ENCODE results near the gene MLLT3. TPM values are rescaled to one million over a fixed set of nuclear protein-coding genes. Genes with fewer than 3 reads are reported as not detected.

The MLLT3 gene
- total RNA-seq, 1 experiment from 2014 or later = 24.4 TPM

DNA sequence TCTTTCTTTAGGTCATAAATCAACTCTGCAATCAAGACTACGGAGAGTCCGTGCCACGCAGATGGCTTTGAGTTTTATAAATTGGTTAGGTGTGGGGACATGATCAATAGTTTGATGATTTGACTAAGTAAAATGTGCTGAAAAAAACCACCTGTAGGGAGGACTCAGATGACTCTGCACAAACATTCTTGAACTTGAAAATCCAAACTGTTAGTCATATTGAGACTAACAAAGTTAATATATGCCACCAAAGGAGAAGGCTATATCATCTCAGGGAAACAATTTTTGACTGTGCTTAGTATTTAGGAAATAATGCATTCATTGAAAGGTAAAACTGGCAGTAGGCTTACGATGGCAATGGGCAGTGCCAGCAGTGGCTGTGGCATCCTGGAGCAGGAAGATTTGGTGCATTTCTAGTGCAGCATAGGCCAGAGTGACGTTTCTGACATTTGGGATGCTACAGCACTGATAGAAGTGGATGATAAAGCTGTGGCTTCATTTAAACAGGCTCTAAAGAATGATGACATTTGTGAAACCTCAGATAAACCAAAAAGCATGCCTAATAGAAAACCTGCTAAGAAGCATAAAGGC is 291.1 kb downstream of the MLLT3 start:
- ChIA-PET CTCF (no interaction called here), POLR2A (no interaction called here)
- no TSS peak for BruUV-seq (replicated peaks)
- no peaks in the 10 kb centered on the region for H3K4me1 ChIP-seq
- Mint-ChIP-seq H3K27me3 (ENCODE audit: insufficient read depth, unreplicated experiment) (no peaks in the 10 kb centered on the region), H3K27ac (ENCODE audit: unreplicated experiment) (no peak overlapping the region), H3K4me1 (ENCODE audit: low read depth, unreplicated experiment) (no peaks in the 10 kb centered on the region), H3K36me3 (ENCODE audit: insufficient read depth, unreplicated experiment) (no peaks in the 10 kb centered on the region), H3K9me3 (ENCODE audit: unreplicated experiment) (no peaks in the 10 kb centered on the region), H3K4me3 (ENCODE audit: unreplicated experiment) (no peak overlapping the region)
- no peak for DNase-seq
- TF ChIP-seq, protein P1, sequence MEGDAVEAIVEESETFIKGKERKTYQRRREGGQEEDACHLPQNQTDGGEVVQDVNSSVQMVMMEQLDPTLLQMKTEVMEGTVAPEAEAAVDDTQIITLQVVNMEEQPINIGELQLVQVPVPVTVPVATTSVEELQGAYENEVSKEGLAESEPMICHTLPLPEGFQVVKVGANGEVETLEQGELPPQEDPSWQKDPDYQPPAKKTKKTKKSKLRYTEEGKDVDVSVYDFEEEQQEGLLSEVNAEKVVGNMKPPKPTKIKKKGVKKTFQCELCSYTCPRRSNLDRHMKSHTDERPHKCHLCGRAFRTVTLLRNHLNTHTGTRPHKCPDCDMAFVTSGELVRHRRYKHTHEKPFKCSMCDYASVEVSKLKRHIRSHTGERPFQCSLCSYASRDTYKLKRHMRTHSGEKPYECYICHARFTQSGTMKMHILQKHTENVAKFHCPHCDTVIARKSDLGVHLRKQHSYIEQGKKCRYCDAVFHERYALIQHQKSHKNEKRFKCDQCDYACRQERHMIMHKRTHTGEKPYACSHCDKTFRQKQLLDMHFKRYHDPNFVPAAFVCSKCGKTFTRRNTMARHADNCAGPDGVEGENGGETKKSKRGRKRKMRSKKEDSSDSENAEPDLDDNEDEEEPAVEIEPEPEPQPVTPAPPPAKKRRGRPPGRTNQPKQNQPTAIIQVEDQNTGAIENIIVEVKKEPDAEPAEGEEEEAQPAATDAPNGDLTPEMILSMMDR (IDR thresholded peaks at IDR 0.05; ENCODE audit: insufficient read depth in 1 of 2, low read depth in 1 of 2, low read length in 1 of 2, severe bottlenecking in 1 of 2, unreplicated experiment in 1 of 2) = no peak
- intact Hi-C loops (cut with micrococcal nuclease; ENCODE audit: unreplicated experiment) = no loop called here
- H3K27me3 ChIP-seq (replicated peaks; ENCODE audit: control insufficient read depth, insufficient read depth, low read length) = no peaks in the 10 kb centered on the region
- no peaks in the 10 kb centered on the region for H3K36me3 ChIP-seq (ENCODE audit: control insufficient read depth, insufficient read depth, low read length)
- H3K4me3 ChIP-seq (ENCODE audit: low read depth, low read length) = no peak overlapping the region
- no peaks in the 10 kb centered on the region for H3K9me3 ChIP-seq

DNA sequence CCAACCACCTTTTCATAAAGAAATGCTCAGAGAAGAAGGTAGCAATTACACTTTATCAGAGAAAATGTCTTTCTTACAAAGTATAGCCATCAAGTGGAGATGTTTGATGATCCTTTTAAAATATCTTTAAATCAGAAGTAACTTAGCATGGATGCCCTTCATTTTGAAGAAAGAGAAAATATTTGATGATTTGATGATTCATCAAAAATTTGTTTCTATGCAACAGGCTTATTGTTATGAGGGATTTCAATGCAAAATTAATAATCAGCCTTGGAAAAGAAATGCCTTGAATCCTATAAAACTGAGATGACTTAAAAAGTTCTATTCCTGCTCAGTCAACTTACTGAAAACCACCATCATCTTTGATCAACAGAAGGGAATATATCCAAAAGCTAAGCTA is 291.6 kb downstream of the MLLT3 start:
- no peaks in the 10 kb centered on the region for H3K27me3 ChIP-seq (replicated peaks; ENCODE audit: control insufficient read depth, insufficient read depth, low read length)
- H3K4me1 Mint-ChIP-seq (ENCODE audit: low read depth, unreplicated experiment) = no peaks in the 10 kb centered on the region

DNA sequence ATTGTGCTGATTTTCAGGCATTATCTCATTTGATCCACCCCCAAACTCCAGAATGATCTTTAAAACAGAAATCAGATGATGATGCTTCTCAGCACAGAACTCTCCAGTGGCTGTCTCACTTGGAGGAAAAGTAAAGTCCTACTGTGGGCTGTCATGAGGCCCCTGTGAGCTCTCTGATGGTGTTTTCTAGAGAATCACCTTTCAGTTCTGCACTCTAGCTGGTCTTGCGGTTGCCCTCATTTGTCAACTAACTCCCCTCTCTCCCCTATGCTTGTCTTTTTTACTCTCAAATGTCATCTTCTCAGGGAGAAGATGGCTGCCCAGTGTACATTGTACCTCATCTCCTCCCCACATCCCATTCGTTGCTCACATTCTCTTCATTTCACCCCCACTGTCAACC is 295.8 kb downstream of the MLLT3 start:
- Mint-ChIP-seq H3K4me1 (ENCODE audit: low read depth, unreplicated experiment) (no peaks in the 10 kb centered on the region), H3K27me3 (ENCODE audit: insufficient read depth, unreplicated experiment) (no peaks in the 10 kb centered on the region), H3K36me3 (ENCODE audit: insufficient read depth, unreplicated experiment) (no peaks in the 10 kb centered on the region), H3K4me3 (ENCODE audit: unreplicated experiment) (no peak overlapping the region), H3K27ac (ENCODE audit: unreplicated experiment) (no peak overlapping the region), H3K9me3 (ENCODE audit: unreplicated experiment) (no peaks in the 10 kb centered on the region)
- Histone ChIP-seq H3K9me3 (no peaks in the 10 kb centered on the region), H3K4me3 (ENCODE audit: low read depth, low read length) (no peak overlapping the region), H3K4me1 (no peaks in the 10 kb centered on the region), H3K36me3 (ENCODE audit: control insufficient read depth, insufficient read depth, low read length) (no peaks in the 10 kb centered on the region), H3K27me3 (replicated peaks; ENCODE audit: control insufficient read depth, insufficient read depth, low read length) (no peaks in the 10 kb centered on the region)
- BruUV-seq (replicated peaks) = no TSS peak
- ChIA-PET CTCF (no interaction called here), POLR2A (no interaction called here)
- DNase-seq = no peak
- intact Hi-C loops (cut with micrococcal nuclease; ENCODE audit: unreplicated experiment) = no loop called here
- TF ChIP-seq, protein P1 (IDR thresholded peaks at IDR 0.05; ENCODE audit: insufficient read depth in 1 of 2, low read depth in 1 of 2, low read length in 1 of 2, severe bottlenecking in 1 of 2, unreplicated experiment in 1 of 2) = no peak

More for the DNA sequence above, 291.6 kb downstream of the MLLT3 start:
- Mint-ChIP-seq H3K27ac (ENCODE audit: unreplicated experiment) (no peak overlapping the region), H3K27me3 (ENCODE audit: insufficient read depth, unreplicated experiment) (no peaks in the 10 kb centered on the region), H3K9me3 (ENCODE audit: unreplicated experiment) (no peaks in the 10 kb centered on the region), H3K4me3 (ENCODE audit: unreplicated experiment) (no peak overlapping the region), H3K36me3 (ENCODE audit: insufficient read depth, unreplicated experiment) (no peaks in the 10 kb centered on the region)
- ChIA-PET POLR2A (no interaction called here), CTCF (no interaction called here)
- no peak for DNase-seq
- no TSS peak for BruUV-seq (replicated peaks)
- TF ChIP-seq, protein P1 (IDR thresholded peaks at IDR 0.05; ENCODE audit: insufficient read depth in 1 of 2, low read depth in 1 of 2, low read length in 1 of 2, severe bottlenecking in 1 of 2, unreplicated experiment in 1 of 2) = no peak
- Histone ChIP-seq H3K9me3 (no peaks in the 10 kb centered on the region), H3K4me1 (no peaks in the 10 kb centered on the region), H3K4me3 (ENCODE audit: low read depth, low read length) (no peak overlapping the region), H3K36me3 (ENCODE audit: control insufficient read depth, insufficient read depth, low read length) (no peaks in the 10 kb centered on the region)
- intact Hi-C loops (cut with micrococcal nuclease; ENCODE audit: unreplicated experiment) = no loop called here

Data from Caco-2 (cell line).